ENCODE data around the gene CLEC16A.
"Not testable (repeated sequence)": the region's sequence is repeated elsewhere in the genome, so short reads cannot be mapped to it uniquely, and the experiment has no call there.

Gene CLEC16A

DNA sequence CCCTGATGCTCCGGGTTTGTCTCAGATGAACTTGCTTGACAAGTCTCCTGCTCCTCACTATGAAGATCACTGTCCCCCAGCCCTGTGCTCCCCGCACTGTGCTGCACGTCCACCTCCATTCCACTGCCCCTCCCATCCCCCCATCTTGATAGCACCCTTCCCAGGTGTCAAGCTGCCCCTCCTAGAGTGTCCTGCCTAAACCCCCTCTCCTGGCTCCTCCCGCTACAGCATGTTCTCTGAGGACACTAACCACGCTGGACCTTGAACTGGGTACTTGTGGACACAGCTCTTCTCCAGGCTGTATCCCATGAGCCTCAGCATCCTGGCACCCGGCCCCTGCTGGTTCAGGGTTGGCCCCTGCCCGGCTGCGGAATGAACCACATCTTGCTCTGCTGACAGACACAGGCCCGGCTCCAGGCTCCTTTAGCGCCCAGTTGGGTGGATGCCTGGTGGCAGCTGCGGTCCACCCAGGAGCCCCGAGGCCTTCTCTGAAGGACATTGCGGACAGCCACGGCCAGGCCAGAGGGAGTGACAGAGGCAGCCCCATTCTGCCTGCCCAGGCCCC lies 20.6 kb upstream of the CLEC16A start:
- in situ Hi-C loops (cut with MboI; ENCODE audit: low sequenced_read_pairs): no loop called here

DNA sequence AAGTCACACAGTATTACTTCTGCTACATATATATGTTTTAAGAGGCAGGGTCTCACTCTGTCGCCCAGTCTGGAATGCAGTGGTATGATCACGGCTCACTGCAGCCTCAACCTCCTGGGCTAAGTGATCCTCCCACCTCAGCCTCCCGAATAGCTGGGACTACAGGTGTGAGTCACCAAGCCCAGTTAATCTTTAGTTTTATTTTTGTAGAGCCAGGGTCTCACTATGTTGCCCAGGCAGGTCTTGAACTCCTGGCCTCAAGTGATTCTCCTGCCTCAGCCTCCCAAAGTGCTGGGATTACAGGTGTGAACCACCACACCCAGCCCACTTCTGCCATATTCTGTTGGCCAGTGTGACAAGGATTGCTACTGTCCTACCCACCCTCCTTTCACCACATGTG lies 19.1 kb upstream of the CLEC16A start:
- in situ Hi-C loops (cut with MboI; ENCODE audit: low sequenced_read_pairs): not testable (repeated sequence)

DNA sequence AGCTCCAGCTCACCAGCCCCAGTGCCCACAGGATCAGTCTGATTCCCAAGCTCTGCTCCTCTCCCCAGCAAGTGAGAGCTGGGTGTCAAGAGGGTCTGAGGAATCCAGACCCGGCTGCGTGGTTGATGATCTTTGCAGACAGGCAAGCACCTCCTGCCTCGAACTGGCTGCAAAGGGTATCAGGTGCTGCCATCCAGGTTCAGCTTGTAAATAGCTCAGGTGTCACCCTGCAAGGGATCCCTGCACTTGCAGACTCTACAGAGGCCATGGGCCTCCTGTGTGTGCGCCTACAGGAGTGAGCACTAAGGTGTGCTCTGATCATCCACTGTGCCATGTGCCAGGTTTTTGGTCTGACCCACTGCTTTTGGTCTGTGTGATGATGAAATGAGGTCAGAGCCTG lies 18.3 kb upstream of the CLEC16A start:
- in situ Hi-C loops (cut with MboI; ENCODE audit: low sequenced_read_pairs): no loop called here

DNA sequence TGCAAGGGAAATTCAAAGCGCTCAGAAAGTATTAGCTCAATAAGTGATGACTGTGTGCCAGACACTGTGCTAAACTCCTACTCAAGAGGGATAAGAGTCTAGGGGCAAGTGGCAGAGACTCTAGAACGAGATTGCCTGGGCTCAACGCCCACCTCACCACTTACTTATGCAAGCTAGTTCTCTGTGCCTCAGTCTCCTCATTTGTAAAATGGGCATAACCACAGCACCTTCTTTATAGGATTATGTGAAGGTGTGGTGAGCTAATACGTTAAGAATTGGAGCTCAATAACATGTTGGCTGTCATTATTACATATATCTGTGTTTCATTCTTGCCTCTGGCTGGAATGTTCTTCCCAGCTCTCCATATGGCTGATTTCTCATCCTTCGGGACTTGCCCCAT lies 17.5 kb upstream of the CLEC16A start:
- in situ Hi-C loops (cut with MboI; ENCODE audit: low sequenced_read_pairs): no loop called here

DNA sequence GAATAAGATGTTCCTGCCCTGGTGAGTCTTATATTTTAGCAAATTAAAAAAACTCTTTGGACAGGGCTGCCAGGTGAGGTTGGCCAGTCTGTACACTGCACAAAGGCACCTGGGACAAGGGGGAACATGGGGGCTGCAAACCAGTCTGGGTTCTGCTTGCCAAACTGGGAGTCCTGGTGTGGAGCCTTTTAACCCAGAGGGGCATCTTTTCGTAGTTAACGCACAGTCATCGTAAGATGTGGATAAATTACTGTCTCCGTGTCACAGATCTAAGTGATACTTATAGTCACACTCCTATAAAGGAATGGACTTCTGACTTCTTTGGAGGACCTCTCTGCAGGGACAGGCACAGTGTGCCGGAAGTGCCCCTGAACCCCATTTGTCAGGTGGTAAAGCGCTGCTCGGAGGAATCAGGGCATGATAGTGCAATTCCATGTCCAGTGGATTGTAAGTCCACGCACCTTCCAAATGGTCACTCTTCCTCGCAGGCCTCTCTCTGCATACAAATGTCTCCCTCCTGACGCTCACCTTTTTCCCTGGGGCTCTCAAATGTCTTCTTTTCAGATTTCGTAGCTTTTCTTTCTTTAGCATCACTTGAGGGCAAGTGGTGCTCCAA lies 16.8 kb upstream of the CLEC16A start:
- in situ Hi-C loops (cut with MboI; ENCODE audit: low sequenced_read_pairs): no loop called here

DNA sequence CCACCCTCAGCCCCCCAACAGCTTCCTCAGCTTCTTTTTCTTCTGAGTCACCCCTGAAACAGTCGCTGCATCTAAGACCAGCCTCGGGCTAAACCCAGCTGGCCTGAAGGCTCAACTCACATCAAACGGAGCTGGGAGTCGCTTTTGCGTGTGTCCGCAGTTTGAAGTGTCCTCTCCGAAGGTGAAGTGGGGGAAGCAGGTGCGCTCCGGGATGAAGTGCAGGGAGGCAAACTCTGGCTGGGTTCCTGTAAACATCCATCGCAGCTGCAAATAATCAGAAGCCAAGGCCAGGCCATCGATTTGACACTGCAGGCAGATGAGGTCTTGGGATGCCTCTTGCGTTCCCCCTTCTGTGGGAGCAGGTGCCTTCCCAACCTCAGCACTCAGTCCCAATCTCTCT lies 15.3 kb upstream of the CLEC16A start:
- in situ Hi-C loops (cut with MboI; ENCODE audit: low sequenced_read_pairs): not testable (repeated sequence)

DNA sequence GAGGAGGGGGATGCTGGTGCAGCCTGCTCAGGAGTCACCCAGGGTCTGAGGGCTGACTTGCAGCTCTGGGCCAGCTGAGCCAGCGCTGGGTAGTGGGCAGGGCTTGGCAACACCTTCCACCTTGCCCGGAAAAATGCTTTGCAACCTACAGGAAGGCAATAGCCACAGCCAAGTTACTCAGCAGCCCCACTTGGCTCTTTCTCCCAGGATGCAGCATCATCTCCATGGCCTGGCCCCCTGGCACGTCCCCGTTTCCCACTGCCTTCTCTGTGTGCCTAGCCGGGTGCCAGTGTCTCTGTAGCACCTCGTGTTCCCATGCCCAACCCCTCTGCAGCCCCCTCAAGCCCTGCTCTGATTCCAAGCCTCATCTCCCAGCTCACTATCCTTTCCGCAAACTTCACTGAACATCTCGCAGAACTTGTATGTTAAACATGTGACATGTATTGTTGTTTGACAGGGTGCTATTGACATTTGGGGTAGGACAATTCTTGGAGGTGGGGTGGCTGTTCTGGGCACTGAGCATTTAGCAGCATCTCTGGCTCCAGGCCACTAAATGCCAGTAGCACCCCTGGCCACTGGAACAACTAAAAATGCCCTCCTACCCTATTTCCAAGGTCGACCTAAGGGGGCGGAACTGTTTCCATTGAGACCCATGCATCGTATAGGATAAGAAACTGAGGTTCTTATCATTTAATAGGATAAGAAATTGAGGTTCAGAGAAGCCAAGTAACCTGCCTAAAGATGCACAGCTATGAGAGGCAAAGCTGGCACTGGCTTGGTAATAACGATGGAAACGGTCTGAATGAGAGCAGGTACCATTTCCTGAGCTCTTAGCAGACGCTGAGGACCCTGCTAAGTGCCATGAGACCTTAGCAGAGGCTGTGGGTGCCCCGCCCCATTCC lies 14.3 kb upstream of the CLEC16A start:
- in situ Hi-C loops (cut with MboI; ENCODE audit: low sequenced_read_pairs): no loop called here

DNA sequence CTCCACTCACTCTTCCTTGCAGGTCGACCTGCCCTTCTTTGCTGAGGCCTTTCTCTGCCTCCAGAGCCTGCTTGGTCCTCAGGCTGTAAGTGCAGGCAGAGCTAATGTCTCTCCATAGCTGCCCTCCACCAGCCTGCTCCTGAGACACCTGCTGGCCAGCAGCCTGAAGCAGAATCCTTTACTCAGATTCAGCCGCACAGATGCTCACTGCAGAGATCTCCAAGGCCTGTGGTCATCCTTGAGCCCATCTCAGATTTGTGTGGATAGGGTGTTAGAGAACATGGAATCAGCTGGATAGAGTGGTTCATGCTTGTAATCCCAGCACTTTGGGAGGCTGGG lies 13.6 kb upstream of the CLEC16A start:
- in situ Hi-C loops (cut with MboI; ENCODE audit: low sequenced_read_pairs): no loop called here

DNA sequence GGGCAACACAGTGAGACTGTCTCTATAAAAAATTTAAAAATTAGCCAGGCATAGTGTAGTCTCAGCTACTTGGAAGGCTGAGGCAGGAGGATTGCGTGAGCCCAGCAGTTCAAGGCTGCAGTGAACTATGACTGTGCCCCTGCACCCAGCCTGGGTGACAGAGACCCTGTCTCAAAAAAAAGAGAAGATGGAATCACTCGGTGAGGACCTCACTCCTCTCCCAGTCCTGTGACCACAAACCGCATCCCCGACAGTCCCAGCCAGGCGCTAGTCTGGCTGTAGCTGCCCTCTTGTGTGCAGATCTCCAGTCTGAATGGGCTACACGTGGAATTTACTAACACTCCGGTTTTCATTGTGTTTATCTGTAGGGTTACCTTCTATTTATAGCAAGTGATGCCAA lies 13.2 kb upstream of the CLEC16A start:
- in situ Hi-C loops (cut with MboI; ENCODE audit: low sequenced_read_pairs): no loop called here

DNA sequence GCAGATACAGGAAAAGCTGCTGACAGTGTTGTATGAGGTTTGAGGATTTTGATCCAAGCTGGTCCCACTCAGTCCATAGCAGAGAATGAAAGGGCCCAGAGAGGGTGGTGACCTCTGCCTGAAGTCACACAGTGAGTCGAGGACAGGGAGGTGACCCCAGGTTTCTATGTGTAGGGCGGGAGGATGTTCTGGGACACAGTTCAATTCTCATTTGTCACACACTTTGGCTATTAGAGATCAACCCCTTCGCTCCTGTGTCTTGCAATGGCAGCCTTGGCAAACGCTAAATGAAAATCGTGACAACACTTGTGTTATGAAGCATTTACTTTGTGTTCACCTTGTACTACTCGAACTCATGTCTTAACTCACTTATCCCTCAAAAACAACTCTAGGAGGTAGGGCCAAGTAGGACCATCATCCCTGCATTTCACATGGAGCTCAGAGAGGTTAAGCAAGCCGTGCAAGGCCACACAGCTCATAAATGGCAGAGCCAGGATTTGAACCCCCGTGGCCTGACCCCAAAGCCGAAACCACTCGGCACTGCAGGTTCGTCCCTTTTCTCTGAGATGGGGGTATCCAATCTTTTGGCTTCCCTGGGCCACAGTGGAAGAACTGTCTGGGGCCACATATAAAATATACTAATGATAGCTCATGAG lies 12.3 kb upstream of the CLEC16A start:
- in situ Hi-C loops (cut with MboI; ENCODE audit: low sequenced_read_pairs): no loop called here

DNA sequence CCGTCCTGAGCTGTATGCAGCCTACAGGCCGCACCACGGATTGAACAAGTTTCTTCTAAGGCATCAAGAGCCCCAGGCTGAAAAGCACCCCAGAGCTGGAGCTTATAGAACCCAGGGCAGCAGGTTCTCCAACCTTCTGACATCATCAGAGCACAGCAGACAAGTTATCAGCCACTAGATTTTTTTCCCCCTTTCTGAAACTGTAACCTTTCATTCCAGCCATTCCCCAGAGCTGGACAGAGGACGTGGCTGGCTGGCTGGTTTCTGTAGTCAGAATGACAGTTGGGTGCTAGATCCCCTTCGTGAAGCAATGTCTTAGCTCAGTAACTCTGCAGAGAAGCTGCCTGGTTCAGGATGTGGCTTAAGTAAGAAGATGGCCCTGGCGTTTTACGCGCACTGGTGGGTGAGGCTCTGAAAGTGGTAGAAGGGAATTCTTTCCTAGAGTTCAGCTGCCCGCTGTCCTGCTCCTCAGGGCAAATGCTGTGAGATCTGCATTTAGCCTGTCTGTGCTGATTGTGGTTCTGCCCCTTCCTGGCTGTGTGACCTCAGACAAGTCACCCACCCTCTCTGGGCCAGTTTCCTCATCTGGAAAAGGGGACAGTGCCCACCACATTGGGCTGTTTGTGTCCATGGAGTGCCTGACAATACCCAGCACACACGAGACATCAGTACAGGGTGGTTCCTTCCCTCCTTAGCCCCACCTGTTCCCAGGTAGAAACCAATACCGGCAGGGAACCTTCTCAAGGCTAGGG lies 11.2 kb upstream of the CLEC16A start:
- in situ Hi-C loops (cut with MboI; ENCODE audit: low sequenced_read_pairs): no loop called here

DNA sequence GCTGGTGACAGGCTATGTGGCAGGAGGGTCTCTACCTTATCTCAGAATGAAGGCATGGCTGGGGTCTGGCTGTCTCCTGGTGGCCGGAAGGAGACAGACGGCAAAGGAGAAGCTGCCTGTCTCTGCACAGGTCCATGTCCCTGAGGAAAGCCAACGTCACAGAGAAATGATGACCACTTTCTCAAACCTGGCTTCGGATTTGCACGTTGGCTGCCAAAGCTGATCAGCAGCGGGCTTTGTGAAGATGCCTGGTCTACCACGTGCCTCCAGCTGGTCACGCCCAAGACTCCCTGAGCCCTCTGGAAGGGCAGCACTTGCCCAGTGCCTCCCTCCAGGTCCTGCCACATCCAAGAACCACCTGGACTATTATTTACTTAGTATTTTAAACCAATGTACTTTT lies 10.5 kb upstream of the CLEC16A start:
- in situ Hi-C loops (cut with MboI; ENCODE audit: low sequenced_read_pairs): no loop called here

DNA sequence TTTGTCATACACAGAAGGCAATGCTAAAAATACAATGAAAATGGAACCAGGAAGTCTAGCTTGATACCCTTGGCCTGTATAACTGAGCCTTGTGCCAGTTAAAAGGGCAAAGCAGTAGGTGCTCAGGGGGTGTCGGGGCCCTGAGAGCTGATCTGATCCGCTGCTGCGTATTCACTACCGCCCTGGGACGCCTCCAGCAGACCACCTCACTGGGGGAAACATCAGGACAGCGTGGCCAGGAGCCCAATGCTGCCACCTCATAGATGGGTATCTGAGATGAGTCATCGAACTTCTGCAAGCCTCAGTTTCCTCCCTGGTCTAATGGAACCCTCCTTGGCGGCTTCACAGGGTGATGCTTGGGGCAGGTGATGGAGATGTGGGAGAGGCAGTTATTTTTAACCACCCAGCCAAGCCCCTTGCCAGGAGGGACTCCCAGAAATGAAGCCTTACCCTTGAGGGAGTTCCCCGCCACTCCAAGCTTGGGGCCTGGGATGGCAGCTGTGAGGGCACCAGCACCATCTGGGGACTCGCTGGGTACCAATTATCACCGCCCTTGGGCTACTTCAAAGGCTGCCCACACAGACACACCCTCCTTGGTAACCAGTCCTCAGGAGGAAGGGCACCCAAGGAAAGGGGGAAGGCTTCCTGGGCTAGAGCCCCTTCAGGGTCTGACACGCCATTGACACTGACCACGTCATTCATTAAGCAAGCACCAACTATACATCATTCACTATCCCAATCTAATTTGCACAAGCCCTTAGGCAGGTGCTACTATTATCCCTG lies 9.8 kb upstream of the CLEC16A start:
- in situ Hi-C loops (cut with MboI; ENCODE audit: low sequenced_read_pairs): no loop called here

DNA sequence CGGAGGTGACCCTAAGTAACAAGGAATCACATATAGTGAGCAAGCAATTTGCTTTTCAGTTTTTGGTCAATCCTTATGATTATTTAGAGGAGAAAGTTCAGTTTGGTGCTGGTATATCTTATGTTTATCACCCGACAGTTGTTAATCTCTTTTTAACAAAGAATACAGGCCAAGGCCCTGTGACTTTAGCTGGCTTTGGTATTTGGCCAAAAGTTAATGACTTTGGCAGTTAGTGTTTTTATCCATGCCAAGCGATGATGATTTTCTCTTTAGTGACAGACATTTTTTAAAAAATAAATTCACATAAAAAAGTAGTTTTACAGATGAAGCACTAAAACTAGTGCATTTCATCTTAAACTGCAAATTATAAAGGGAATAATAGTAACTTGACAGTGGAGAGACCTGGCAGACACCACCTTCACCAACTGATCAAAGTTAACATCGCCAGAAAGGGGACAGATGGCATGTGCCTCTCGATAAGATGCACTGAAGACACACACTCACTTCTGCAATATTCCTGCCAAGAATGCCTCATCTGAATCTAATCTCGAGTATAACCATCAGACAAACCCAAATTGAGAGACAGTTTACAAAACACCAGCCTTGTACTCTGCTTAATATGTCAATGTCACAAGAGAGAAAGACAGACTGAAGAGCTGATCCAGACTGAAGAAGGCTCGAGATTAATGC lies 9.0 kb upstream of the CLEC16A start:
- in situ Hi-C loops (cut with MboI; ENCODE audit: low sequenced_read_pairs): no loop called here

DNA sequence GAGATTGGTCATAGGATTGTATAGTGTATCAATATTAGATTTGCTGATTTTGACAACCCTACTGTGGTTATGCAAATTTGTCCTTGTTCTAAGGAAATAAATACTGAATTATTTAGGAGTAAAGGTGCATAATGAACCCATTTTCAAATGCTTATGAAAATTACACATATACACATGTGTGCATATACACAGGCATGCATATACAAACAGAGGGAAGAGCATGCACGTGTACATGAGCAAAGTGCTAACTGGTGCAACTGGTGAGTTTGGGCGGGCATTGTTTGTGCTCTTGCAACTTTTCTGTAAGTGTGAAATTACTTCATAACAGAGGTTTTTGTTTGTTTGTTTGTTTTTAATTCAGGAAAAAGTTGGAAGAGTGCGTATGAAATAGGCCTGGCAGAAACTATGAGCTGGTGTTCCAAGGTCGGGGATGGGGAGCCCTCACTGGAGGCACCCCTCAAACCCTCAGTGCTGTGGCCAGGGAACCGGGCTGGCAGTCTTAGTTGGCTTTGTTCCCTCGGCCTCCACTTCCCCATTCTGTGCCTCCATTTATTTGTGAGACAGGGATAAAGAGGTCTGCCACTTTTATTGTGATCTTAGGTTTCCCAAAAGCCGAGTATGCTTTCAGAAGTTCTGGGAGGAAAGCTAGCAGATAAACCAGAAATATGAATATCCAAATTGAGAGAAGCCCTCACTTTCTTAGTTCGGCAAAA lies 7.9 kb upstream of the CLEC16A start:
- in situ Hi-C loops (cut with MboI; ENCODE audit: low sequenced_read_pairs): no loop called here

DNA sequence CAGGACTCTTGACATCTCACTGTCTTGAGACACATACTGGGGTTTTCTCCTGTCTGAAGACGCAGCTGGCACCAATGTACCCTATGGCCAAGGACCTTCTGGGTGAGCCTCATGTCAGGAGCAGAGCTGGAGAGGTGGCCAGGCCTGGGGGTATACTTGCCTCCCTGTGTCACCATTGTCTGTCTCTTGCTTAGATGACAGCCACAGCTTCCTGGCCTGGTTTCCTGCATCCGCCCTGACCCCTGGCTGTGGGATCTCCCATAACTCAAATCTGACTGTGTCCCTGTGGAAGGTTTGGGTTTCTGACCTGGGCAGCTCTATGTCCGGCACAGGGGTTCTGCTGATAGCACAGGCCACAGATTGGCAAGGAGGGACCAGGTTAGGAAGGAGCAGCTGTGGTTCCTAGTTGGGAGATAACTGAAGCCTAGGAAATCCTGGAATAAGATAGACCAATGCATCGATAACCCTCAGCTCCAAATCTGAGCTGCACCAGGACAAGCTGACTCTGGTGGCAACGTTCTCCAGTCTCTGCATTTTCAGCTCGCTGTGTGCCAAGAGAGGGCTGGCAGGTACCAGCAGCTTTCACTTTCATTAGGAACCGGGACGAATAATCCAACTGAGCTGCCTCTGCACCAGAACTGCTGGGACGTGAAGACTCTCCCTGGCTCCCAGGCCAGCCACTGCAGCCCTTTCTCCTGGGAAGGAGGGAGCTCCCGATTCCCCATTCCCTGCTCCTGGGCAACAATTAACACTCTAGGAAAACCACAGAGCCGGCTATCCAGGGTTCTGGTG lies 7.1 kb upstream of the CLEC16A start:
- in situ Hi-C loops (cut with MboI; ENCODE audit: low sequenced_read_pairs): no loop called here

DNA sequence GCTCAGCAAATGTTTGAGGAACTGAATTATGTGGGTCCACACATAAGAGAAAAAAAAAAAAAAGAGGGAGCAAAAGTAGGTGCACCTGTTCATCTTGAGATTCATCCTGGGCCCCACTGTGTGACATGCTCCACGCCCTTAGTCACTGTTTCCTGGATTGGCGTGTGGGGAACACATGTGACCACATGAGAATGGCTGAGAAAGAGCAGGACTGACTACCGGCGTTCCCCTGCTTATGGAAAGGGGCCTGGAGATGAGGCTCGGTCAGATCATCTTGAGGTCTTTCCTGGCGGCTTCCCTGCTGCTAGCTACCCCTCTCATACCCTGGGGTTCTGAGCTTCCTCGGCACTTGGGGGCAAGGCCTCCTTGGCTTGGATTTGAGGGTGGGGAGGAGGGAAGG lies 6.0 kb upstream of the CLEC16A start:
- in situ Hi-C loops (cut with MboI; ENCODE audit: low sequenced_read_pairs): no loop called here

Measured in HL-60/S4 treated with phorbol 12-myristate 13-acetate at 8.2 ng/mL for 4 days and 3 days (cell line).